ENCODE results near the gene CDH4.

CDH4 gene

GRCh38 chr20:61560361-61560853 is 308.3 kb downstream of the CDH4 start:
- DNase-seq (ENCODE audit: low spot score) = no peak

DNA sequence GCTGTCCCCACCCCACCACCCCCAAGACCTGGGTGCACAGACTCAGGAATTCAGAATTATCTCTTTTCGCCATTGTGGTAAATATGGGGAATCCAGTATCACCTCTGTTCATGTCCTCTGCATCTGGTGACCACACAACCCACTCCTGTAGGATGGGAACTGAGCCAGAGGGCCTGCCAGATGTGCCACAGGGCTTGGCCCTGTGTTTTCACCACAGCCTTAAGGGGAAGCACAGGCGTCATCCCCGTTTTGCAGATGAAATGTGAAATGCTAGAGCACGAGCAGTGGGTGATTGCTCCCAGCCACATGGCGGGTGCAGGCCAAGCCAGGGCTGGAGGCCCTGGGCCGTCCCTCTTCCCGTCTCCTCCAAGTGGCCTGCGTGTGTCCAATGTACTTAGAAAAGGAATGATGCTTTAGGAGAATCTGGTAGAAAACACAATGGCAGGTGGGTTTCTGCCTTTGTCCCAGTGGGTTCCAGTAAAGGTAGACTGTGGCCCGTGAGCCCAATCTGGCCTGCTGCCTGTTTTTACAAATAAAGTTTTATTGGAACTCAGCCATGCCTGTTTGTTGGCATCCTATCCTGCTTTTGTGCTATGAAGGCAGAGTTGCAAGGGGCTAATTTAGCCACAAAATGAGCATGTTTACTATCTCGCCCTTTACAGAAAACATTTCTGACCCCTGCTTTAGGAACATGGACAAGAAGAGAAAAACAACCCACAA is 309.2 kb downstream of the CDH4 start:
- no peak for DNase-seq (ENCODE audit: low spot score)

DNA sequence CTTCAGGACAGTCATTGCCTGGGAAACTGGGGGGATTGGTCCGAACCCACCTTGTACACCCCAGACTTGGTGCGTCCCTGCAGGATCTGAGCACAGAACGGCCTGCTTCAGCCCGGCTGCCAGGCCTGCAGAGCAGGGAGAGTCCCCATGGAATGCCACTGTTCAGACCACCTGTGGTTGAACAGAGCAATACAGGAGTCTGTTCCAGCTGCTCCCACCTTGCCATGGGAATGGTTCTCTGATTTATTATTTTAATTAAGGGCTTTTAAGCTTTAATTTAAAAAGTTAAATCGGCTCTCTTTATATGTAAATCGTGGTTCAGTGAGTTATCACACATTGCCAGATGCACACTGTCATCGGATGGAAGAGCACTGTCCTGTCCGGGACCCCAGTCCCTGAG is 310.4 kb downstream of the CDH4 start:
- no peak for DNase-seq (ENCODE audit: low spot score)

DNA sequence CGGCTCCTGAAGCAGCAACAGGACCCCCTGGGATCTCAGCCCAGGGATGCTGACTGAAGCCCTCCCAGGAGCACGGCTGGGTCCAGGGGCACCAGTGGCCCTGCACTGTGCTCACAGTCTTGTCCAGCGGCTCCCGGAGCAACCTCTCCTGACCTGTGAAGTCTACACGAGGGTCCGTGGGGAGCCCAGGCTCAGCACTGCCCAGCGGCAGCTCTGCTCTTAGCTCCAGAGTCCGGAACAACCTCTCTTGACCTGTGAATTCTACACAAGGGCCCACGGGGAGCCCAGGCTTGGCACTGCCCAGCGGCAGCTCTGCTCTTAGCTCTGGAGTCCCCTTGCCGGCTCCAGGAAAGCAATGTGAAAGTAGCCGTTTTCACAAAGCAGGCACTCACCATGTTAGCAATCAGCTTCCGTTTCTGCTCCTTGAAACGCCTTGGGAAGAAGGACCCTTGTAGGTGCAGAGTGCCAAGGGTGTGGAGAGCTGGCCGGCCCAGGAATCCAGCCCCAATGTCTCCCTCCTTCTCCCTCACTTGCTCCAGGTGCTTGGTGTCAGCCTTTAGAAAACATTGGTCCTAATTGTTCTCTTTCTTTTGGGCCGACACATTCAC is 310.9 kb downstream of the CDH4 start:
- DNase-seq (ENCODE audit: low spot score) = no peak

DNA sequence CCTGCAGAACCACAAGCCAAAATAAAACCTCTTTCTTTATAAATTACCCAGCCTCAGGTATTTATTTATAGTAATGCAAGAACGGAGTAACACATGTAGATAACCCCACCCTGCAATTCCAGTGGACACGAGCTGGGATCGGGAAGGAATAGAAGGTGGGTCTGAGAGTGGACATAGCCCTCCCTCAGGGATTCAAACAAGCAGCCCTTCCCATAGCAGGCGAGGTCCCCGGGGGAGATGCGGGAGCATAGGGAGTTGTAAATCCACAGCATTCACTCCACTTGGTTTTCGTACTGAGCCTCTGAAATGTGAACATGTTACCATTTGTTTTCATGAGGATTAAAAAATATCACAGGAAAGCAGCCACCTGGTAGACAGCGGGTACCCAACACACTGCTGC is 312.6 kb downstream of the CDH4 start:
- no peak for DNase-seq (ENCODE audit: low spot score)

DNA sequence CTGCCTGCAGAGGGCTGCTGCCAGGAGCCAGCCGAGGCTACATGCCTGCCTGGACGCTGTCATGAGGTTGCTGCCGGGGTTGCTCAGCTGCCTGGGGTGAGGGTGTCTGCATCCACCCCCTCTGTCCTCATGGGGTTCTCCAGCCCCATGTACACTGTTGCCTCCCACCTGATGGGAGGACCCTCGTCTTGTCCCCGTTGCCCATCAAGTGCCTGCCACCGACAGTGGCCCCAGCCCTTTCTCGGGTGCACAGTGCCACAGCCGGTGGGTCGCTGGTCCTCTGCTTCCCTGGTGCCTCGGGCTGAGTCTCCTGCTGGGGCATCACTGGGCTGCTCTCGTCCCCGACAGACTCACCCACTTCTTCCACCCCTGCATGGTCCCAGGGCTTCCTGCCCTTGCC is 313.7 kb downstream of the CDH4 start:
- no peak for DNase-seq (ENCODE audit: low spot score)

DNA sequence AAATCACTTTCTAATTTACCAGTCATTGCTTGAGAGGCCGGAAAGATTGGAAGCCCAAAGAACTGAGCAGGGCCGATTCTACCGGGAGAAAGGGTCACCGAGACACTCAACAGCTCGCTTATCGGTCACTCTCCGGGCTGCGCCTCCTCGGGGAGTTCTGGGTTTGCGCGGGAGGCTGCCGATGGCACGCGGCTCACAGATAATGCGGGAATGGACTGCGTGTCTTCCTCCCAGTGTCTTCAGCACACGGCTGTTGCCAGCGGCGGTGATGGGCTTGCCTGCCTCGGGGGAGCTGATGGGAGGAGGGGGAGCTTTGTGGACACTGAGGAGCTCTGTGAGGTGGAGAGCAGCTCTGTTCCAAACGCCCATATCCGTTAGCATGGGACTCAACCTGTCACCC is 314.6 kb downstream of the CDH4 start:
- DNase-seq (ENCODE audit: low spot score) = no peak

DNA sequence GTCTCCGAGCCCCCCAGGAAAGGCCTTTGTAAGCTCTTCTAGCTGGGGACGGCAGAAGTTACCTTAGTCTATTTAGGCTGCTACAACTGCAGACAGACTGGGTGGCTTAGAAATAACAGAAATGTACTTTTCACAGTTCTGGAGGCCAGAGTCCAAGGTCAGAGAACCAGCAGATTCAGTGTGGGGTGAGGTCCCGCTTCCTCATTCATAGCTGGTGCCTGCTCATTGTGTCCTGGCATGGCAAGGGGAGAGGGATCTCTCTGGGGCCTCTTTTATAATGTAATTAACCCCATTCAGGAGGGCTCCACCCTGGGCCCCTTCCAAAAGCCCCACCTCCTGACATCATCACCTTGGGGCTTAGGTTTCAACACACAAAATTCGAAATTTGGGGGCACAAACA is 315.1 kb downstream of the CDH4 start:
- no peak for DNase-seq (ENCODE audit: low spot score)

DNA sequence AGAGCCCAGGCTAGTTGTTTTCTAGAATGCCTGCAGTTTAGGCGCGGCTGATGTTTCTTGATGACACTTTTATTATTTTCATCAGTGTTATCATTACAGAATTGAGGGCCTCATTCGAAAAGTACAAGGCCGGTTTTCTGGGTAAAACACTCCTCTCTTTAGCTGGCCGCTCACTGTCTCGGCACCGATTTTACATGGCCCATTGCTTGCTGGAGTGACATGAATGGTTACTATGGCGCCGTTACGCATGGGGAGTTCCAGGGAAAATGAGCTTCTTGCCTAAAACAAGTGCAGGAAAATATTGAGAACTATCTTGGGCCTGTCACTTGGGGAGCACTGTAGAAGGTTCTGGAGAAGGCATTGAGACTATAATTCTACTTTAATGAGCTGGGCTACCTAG is 317.8 kb downstream of the CDH4 start:
- DNase-seq (ENCODE audit: low spot score) = no peak

- no peak for DNase-seq (ENCODE audit: low spot score)
Measured at GRCh38 chr20:61570646-61571195, 318.7 kb downstream of the CDH4 start.

GRCh38 chr20:61571221-61571620 is 319.2 kb downstream of the CDH4 start:
- no peak for DNase-seq (ENCODE audit: low spot score)

- DNase-seq (ENCODE audit: low spot score) = no peak
Measured at GRCh38 chr20:61571916-61572711, 320.1 kb downstream of the CDH4 start.

GRCh38 chr20:61572789-61573188 is 320.7 kb downstream of the CDH4 start:
- DNase-seq (ENCODE audit: low spot score) = no peak

DNA sequence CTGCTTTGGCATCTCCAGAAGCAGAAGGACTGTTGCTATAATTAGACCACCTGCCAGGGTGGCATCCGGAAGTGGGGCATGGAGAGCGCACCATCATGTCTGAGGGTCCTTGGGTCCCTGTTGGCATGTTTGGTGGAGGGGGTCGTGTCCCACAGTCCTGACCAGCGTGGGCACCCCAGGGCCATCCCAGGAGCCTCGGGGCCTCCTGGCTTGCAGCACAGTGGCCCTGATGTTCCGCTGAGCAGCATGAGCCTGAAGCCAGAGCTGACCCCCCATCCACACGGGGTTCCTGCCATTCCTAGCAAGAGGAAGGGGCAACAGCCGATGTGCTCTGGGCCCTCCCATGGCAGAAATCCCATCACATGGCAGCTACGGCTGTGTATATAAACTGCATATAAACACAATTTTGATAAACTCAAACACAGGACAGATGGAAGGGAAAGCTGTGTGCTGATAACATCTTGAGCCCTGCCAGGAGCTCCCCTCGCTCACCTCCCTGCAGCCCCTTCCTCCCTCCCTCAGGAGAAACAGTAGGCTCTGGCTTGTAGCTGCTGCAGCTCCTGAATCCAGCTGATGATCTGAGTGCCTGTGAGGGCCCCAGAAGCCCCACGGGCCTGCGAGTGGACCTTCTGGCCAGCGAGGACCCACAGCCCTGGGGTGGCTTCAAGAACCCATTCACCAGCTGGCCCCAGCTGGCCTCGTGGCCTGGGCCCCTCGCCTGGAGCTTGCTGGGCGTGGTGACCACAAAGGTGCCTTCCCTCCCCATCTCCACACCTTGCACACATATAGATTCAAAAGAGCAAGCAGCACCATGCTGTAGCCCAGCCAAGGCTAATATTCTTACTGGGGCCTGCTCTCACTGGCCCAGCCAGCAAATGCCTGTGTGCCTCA is 321.6 kb downstream of the CDH4 start:
- DNase-seq (ENCODE audit: low spot score) = no peak

- no peak for DNase-seq (ENCODE audit: low spot score)
Measured at GRCh38 chr20:61575151-61575937, 323.3 kb downstream of the CDH4 start.

GRCh38 chr20:61576372-61576771 is 324.3 kb downstream of the CDH4 start:
- DNase-seq (ENCODE audit: low spot score) = no peak

DNA sequence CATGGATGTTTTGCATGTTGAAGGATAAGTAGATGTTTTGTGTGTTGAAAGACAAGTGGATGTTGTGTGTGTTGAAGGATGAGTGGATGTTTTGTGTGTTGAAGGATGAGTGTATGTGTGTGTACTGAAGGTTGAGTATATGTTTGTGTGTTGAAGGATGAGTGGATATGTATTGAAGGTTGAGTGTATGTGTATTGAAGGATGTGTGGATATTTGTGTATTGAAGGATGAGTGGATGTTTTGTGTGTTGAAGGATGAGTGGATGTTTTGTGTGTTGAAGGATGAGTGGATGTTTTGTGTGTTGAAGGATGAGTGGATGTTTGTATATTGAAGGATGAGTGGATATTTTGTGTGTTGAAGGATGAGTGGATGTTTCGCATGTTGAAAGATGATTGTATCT is 325.0 kb downstream of the CDH4 start:
- no peak for DNase-seq (ENCODE audit: low spot score)

GRCh38 chr20:61579908-61580307 is 327.8 kb downstream of the CDH4 start:
- DNase-seq (ENCODE audit: low spot score) = no peak

- no peak for DNase-seq (ENCODE audit: low spot score)
Measured at GRCh38 chr20:61580958-61581824, 329.1 kb downstream of the CDH4 start.

GRCh38 chr20:61581825-61582188 is 329.7 kb downstream of the CDH4 start:
- no peak for DNase-seq (ENCODE audit: low spot score)
